Uterus (tissue), 2 donors: ENCODE results near the gene VWA5B2.

Experiments
- CTCF ChIP-seq, 4 experiments: fragments of 200-600 bp in 2 of 4; fragments of 450-650 bp in 2 of 4; sonication (generic) in 2 of 4; IDR thresholded peaks; one replicate each; pipeline ENCODE4 v1.5.1; 2016 to 2019; ENCODE audit warnings: antibody characterized with exemption in 4 of 4, mild to moderate bottlenecking in 2 of 4, moderate library complexity in 1 of 4
- POLR2A ChIP-seq, 2 donors: fragments of 450-650 bp; IDR thresholded peaks; one replicate each; pipeline ENCODE4 v1.6.1; 2016; ENCODE audit warnings: antibody characterized with exemption in 2 of 2, mild to moderate bottlenecking in 1 of 2, moderate library complexity in 1 of 2

- TF ChIP-seq CTCF (IDR thresholded peaks at IDR 0.05) (no peak), POLR2A (IDR thresholded peaks at IDR 0.05) (no peak)
Measured at GRCh38 chr3:184260724-184261269, 31.4 kb downstream of the VWA5B2 start.
